ENCODE data around the gene UTRN. TPM values are rescaled to one million over a fixed set of nuclear protein-coding genes. Genes with fewer than 3 reads are reported as not detected.

The UTRN gene
- total and polyA plus RNA-seq, 2 experiments from 2014 or later = 53.9 to 121 TPM

GRCh38 chr6:144295981-144296767 is 11.0 kb downstream of the UTRN start (continued):
- TF ChIP-seq ZNF462 (CRISPR knock-in tag; IDR thresholded peaks at IDR 0.05) (no peak), ZNF114 (CRISPR knock-in tag; IDR thresholded peaks at IDR 0.05) (no peak), EZH2phosphoT487 (IDR thresholded peaks at IDR 0.05; ENCODE audit: unreplicated experiment) (no peak), NANOG (IDR thresholded peaks at IDR 0.05; ENCODE audit: borderline replicate concordance) (no peak), STAT1 (IDR thresholded peaks at IDR 0.05; ENCODE audit: unreplicated experiment) (no peak)

GRCh38 chr6:144296973-144297372 is 11.8 kb downstream of the UTRN start:
- TF ChIP-seq ETS1 (IDR thresholded peaks at IDR 0.05) (no peak), STAT1 (IDR thresholded peaks at IDR 0.05; ENCODE audit: unreplicated experiment) (no peak), CREB1 (CRISPR knock-in tag; IDR thresholded peaks at IDR 0.05; ENCODE audit: low read depth) (no peak), ZNF462 (CRISPR knock-in tag; IDR thresholded peaks at IDR 0.05) (no peak)
- H3K4me1 ChIP-seq (ENCODE audit: insufficient read depth) = peaks cover 5% of the 10 kb centered on the region; the same call in 1 of the 2 replicates
- ATAC-seq = no peak

More at GRCh38 chr6:144296973-144297372, 11.8 kb downstream of the UTRN start:
- no peak for DNase-seq (ENCODE audit: low spot score)
- no peaks in the 10 kb centered on the region for H3F3A ChIP-seq (replicated peaks; ENCODE audit: low read depth)
- no peaks in the 10 kb centered on the region; the same call in 1 of the 2 replicates for H4K20me1 ChIP-seq (replicated peaks; ENCODE audit: insufficient read depth)
- H3K4me3 Mint-ChIP-seq = no peak overlapping the region
- H3K27ac Mint-ChIP-seq = no peak overlapping the region
- peaks cover 22% of the 10 kb centered on the region for H3K36me3 Mint-ChIP-seq (ENCODE audit: low read depth)
- H3K4me3 ChIP-seq = no peak overlapping the region
- peaks cover 13% of the 10 kb centered on the region; the same call in 2 of the 3 replicates for H3K4me1 Mint-ChIP-seq
- peaks cover 12% of the 10 kb centered on the region for H3K9me3 Mint-ChIP-seq
- H3K36me3 ChIP-seq (ENCODE audit: insufficient read depth) = peaks cover 6% of the 10 kb centered on the region; the same call in 1 of the 2 replicates
- no peaks in the 10 kb centered on the region for H3K27me3 Mint-ChIP-seq (ENCODE audit: insufficient read depth, low read depth, poor library complexity)
- no peak overlapping the region for H2AFZ ChIP-seq
- H3K27ac ChIP-seq (ENCODE audit: low read depth) = 0 out of 2 replicates have a peak overlapping the region, but pooled peaks have one; percentile 33
- H3K79me2 ChIP-seq (replicated peaks; ENCODE audit: insufficient read depth) = peaks cover 19% of the 10 kb centered on the region
- H3K27me3 ChIP-seq (ENCODE audit: insufficient read depth) = no peaks in the 10 kb centered on the region
- H3K9me2 ChIP-seq (ENCODE audit: insufficient read depth) = no peaks in the 10 kb centered on the region
- no peak overlapping the region for H3K4me2 ChIP-seq

Data from GM23338 (cell line).